22Rv1 (cell line): Measurements from ENCODE around the gene SELENOT.

ENCODE experiments used
- H3K27ac ChIP-seq: fragments of 450-650 bp; 2 replicates; pipeline ENCODE4 v1.5.1; 2017
- ZFX ChIP-seq: fragments of 450-650 bp; IDR thresholded peaks from 2 replicates; pipeline ENCODE4 v1.6.1; 2017; ENCODE audit warnings: antibody characterized with exemption, borderline replicate concordance
- TF ChIP-seq, protein P1 (sequence below): fragments of 450-650 bp; IDR thresholded peaks from 2 replicates; pipeline ENCODE4 v1.5.1; 2017; ENCODE audit warnings: mild to moderate bottlenecking

SELENOT gene

DNA sequence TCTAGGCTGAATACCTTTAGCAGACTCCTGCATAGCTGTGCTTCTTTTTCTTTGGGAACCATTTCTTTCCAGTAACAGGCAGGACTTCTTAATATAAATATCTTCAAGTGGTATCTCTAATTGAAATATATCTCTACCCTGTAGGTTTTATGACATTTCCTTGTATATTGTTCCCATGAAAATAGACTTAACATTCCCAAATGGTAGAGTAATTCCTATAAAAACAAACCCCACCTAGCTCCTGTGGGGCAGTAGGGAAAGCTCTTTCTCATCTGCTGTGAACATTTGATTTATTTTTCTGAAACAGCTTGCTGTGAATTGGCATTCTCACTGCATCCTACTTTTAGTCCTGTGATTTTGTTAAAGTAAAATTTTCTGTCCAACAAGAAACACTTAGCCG is 20.8 kb downstream of the SELENOT start:
- TF ChIP-seq, protein P1, sequence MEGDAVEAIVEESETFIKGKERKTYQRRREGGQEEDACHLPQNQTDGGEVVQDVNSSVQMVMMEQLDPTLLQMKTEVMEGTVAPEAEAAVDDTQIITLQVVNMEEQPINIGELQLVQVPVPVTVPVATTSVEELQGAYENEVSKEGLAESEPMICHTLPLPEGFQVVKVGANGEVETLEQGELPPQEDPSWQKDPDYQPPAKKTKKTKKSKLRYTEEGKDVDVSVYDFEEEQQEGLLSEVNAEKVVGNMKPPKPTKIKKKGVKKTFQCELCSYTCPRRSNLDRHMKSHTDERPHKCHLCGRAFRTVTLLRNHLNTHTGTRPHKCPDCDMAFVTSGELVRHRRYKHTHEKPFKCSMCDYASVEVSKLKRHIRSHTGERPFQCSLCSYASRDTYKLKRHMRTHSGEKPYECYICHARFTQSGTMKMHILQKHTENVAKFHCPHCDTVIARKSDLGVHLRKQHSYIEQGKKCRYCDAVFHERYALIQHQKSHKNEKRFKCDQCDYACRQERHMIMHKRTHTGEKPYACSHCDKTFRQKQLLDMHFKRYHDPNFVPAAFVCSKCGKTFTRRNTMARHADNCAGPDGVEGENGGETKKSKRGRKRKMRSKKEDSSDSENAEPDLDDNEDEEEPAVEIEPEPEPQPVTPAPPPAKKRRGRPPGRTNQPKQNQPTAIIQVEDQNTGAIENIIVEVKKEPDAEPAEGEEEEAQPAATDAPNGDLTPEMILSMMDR = no peak
- TF ChIP-seq ZFX = no peak
- H3K27ac ChIP-seq = no peak overlapping the region; the same call in 1 of the 2 replicates

DNA sequence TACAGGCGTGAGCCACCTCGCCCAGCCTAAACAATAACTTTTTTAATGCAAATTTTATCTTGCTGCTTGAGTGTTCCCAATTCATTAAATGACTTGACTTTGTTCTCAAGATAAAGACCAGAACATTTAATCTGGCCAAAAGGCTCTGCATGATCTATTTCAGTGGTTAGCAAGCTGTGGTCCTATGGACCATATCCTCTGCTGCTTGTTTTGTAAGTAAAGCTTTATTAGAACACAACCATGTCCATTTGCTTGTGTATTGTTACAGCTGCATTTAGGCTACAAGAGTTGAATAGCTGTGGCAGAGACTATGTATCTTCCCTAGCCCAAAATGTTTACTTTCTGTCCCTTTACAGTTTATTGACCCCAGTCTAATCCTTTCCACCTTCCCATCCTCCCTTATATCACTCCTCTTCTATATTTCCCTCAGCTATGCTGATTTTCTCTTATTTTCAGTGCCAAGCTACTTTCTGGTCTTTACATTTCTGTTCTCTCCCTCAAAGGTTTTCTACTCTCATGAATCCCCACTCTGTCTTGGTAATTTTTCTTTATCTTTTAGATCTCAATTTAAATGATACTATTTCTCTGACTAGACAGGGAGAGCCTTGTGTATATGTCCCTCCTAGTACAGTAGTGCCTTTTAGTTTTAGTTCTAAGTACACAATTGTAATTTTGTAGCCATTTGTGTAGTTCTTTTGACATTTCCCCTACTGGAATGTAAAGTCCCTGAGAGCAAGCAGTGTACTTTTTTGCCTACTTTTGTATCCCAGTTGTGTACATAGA is 23.2 kb downstream of the SELENOT start:
- TF ChIP-seq, protein P1 = no peak
- no peak overlapping the region for H3K27ac ChIP-seq

DNA sequence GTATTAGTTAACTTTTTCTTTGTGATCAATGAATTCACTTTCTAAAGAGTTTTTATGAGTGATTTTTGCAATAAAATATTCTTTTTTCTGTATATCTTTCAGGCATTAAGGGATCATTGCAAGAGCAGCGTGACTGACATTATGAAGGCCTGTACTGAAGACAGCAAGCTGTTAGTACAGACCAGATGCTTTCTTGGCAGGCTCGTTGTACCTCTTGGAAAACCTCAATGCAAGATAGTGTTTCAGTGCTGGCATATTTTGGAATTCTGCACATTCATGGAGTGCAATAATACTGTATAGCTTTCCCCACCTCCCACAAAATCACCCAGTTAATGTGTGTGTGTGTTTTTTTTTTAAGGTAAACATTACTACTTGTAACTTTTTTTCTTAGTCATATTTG is 24.4 kb downstream of the SELENOT start:
- H3K27ac ChIP-seq = no peak overlapping the region
- TF ChIP-seq, protein P1 = no peak
- no peak for TF ChIP-seq ZFX

DNA sequence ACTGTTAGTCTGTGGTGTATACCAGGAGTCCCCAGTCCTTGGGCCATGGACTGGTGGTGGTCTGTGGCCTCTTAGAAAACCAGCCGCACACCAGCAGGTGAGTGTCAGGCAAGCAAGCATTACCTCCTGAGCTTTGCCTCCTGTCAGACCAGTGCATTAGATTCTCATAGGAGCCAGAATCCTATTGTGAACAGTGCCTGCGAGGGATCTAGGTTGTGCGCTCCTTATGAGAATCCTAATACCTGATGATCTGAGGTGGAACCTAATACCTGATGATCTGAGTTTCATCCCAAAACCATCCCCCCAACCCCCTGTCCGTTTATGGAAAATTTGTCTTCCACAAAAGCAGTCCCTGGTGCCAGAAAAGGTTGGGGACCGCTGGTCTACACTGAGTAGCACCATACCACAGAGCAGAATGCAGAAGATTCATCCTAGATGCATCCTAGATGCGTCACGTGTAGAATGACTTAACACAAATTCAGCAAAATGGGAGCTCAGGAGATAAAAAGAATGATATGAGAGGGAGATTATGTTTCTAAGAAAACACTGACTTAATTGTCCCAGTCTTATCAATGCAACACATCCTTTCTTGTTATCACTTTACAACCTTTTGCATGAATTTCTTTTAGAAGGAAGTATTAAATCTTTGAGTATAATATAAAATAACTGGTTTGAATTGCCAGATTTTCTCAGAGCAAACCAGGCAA is 28.5 kb downstream of the SELENOT start:
- TF ChIP-seq, protein P1 = no peak
- TF ChIP-seq ZFX = no peak
- H3K27ac ChIP-seq = no peak overlapping the region

DNA sequence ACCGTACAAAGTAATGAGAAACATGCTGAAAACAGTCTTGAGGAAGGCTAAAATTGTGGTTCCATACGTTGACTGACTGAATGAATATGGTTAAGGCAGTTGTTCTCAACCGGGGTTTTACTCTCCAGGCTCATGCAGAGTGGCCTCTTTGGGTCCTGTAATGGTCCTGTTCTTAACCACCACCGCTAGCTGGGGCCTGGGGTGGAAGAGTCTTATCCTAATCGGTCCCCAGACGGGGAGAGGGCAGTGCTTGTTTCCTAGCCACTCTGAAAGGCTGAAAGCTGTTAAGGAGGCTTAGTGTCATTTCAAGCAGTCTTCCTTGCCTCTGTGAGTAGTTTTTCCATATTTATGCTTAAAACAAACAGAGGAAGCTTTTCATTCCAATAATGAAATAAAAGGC is 32.0 kb downstream of the SELENOT start:
- H3K27ac ChIP-seq = no peak overlapping the region
- TF ChIP-seq, protein P1 = no peak
- TF ChIP-seq ZFX = no peak

DNA sequence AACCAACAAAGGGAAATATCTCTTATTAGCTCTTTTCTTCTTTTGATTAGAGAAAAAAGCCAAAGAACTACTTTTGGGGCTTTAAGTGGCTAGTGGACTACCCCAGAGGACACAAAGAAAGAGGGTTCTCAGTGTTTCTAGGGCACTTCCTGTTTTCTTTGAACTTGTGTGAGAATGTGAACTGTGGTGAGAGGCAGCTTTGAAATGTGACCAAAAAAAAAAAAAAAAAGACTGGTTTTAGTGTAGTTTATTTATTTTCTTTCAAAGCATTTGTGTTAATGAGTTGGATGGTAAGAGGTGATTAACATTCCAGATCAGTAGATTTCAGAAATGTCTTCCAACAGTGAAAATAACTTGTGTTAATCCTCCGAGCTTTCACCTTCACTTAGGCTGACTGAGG is 32.4 kb downstream of the SELENOT start:
- TF ChIP-seq ZFX = no peak
- TF ChIP-seq, protein P1 = no peak
- no peak overlapping the region for H3K27ac ChIP-seq

DNA sequence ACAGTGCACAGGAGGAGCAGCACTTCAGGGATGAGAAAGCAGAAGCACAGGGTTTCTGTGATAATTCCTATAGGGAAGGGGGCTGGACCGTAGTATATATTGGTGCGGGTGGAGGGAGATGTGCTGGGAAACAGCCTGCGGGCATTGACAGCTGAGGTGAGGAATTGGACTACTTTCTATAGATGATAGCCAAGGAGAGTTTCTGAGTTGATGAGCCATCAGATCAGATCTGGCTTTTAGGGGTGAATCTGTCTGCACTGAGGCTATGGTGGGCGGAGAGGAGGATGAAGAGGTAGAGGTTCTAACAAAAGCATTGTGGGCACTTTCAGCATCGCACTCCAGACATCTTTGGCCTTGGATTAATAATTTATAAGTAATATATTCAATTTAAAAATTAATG is 33.1 kb downstream of the SELENOT start:
- TF ChIP-seq, protein P1 = no peak
- no peak for TF ChIP-seq ZFX
- no peak overlapping the region for H3K27ac ChIP-seq
